Upper lobe of left lung (tissue), 4 donors: Measurements from ENCODE around the gene ZNF366.

Source experiments
- POLR2A ChIP-seq, 4 donors: fragments of 450-650 bp; IDR thresholded peaks; one replicate each; pipeline ENCODE4 v1.5.1; 2016 to 2017; ENCODE audit warnings: antibody characterized with exemption in 4 of 4, mild to moderate bottlenecking in 2 of 4
- POLR2AphosphoS5 ChIP-seq, 2 donors: sonication (generic); formaldehyde crosslinking; IDR thresholded peaks; one replicate each; pipeline ENCODE4 v1.5.1; 2017; ENCODE audit warnings: antibody characterized with exemption in 2 of 2
- TF ChIP-seq, protein P1 (sequence below), 6 experiments: fragments of 450-650 bp in 4 of 6; fragments of 200-600 bp in 2 of 6; sonication (generic) in 2 of 6; IDR thresholded peaks; one replicate each; pipeline ENCODE4 v1.5.1; 2016 to 2019; ENCODE audit warnings: antibody characterized with exemption in 6 of 6

DNA sequence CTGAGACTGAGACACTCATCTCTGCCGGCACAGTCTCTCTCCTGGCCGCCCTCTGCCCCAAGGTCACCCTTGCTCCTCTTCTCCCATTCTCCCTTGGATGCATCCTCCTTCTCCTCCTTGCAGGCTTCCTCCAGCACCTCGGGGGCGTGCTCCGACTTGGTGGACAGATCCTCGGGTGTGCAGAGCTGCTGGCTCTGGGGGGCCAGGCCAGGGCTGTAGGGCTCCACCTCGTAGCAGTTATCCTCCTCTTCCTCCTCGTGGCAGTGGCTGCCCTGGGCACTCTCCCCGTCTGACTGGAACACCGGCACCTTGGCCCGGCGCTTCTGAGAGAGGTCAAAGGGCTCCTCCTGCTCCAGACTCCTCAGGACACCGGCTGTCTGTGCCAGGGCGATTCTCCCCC, 63.3 kb downstream of the ZNF366 start:
- TF ChIP-seq, protein P1, sequence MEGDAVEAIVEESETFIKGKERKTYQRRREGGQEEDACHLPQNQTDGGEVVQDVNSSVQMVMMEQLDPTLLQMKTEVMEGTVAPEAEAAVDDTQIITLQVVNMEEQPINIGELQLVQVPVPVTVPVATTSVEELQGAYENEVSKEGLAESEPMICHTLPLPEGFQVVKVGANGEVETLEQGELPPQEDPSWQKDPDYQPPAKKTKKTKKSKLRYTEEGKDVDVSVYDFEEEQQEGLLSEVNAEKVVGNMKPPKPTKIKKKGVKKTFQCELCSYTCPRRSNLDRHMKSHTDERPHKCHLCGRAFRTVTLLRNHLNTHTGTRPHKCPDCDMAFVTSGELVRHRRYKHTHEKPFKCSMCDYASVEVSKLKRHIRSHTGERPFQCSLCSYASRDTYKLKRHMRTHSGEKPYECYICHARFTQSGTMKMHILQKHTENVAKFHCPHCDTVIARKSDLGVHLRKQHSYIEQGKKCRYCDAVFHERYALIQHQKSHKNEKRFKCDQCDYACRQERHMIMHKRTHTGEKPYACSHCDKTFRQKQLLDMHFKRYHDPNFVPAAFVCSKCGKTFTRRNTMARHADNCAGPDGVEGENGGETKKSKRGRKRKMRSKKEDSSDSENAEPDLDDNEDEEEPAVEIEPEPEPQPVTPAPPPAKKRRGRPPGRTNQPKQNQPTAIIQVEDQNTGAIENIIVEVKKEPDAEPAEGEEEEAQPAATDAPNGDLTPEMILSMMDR (IDR thresholded peaks at IDR 0.05) = no peak
- TF ChIP-seq POLR2AphosphoS5 (IDR thresholded peaks at IDR 0.05) = no peak
- no peak for TF ChIP-seq POLR2A (IDR thresholded peaks at IDR 0.05)
